Subcutaneous abdominal adipose tissue (tissue), 5 donors: ENCODE data around the gene SNAI1.

Experiments
- H3K27ac ChIP-seq: one replicate; pipeline ENCODE4 v1.7.0; 2013; ENCODE audit warnings: low read depth, mild to moderate bottlenecking, inconsistent platforms, low read length, moderate library complexity
- H3K27me3 ChIP-seq, 5 donors: one replicate each; pipeline ENCODE4 v1.7.0; 2013; ENCODE audit warnings: low read length in 5 of 5, inconsistent platforms in 1 of 5; ENCODE audit not compliant: control insufficient read depth in 5 of 5, insufficient read depth in 4 of 5
- H3K36me3 ChIP-seq, 5 donors: one replicate each; pipeline ENCODE4 v1.7.0; 2013; ENCODE audit warnings: low read length in 5 of 5; ENCODE audit not compliant: control insufficient read depth in 5 of 5, insufficient read depth in 5 of 5
- H3K4me1 ChIP-seq, 5 donors: one replicate each; pipeline ENCODE4 v1.7.0; 2013; ENCODE audit warnings: low read length in 5 of 5, mild to moderate bottlenecking in 3 of 5, moderate library complexity in 1 of 5; ENCODE audit not compliant: control insufficient read depth in 5 of 5, insufficient read depth in 5 of 5
- H3K4me3 ChIP-seq, 5 donors: one replicate each; pipeline ENCODE4 v1.7.0; 2013; ENCODE audit warnings: low read length in 5 of 5, low read depth in 1 of 5
- H3K9ac ChIP-seq, 5 donors: one replicate each; pipeline ENCODE4 v1.7.0; 2013; ENCODE audit warnings: low read length in 5 of 5, mild to moderate bottlenecking in 4 of 5, moderate library complexity in 3 of 5
- H3K9me3 ChIP-seq, 5 donors: one replicate each; pipeline ENCODE4 v1.7.0; 2013; ENCODE audit warnings: low read length in 5 of 5; ENCODE audit not compliant: control insufficient read depth in 5 of 5
- donor health status: healthy.
- donor health status: healthy.
- donor health status: healthy.
- donor health status: healthy.
- donor health status: healthy.

Gene SNAI1

DNA sequence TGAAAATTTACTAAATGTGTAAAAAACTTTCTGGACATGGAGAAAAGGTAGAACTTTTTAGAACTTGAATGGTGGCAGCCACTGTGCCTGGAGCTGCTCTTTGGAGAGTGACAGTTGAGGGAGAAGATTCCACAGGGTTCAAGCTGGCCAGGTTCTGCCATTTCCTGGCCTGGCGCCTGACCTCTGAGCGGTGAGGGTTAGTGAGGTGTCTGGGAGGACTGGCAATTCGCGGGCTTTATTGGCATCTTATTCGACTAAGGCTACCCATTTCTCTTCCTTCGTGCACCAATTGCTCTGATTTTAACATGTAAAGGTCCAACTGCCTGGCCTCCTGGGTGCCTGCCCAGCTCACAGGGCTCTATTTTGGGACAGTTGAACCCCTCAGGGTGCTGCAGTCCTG is 2.4 kb downstream of the SNAI1 start:
- H3K4me3 ChIP-seq, result peak overlapping the region in 4 of 5 donors; percentile 42 to 86 (median 70)
- peaks cover 0 to 18% (median 0%) of the 10 kb centered on the region in 5 donors for H3K27me3 ChIP-seq
- H3K36me3 ChIP-seq, result peaks cover 0 to 16% (median 0%) of the 10 kb centered on the region in 5 donors
- peak overlapping the region in 3 of 5 donors; percentile 11 to 89 (median 21) for H3K9ac ChIP-seq
- peaks cover 11 to 92% (median 56%) of the 10 kb centered on the region in 5 donors for H3K4me1 ChIP-seq
- no peaks in the 10 kb centered on the region for H3K9me3 ChIP-seq
- peak overlapping the region; percentile 78 for H3K27ac ChIP-seq

DNA sequence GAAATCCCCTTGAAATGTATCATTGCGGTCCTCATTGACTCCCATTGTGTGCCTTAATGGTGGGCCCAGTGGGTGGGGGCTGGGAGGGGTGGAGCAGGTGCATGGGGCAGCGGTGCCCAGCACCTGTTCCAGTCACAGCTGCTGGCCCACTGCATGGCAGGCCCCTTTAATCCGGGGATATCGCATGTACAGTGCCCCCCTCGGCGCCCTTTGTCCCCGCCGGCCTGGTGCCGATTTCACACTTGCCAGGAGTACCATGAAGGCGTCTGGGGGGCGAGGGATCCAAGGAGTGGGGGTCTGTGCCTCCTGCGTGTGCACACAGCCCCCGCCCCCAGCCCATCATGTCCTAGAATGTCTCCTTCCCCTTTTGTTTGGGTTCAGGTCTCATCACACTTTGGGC is 2.8 kb downstream of the SNAI1 start:
- H3K4me1 ChIP-seq, result peaks cover 11 to 96% (median 61%) of the 10 kb centered on the region in 5 donors
- peaks cover 0 to 16% (median 0%) of the 10 kb centered on the region in 5 donors for H3K36me3 ChIP-seq
- H3K9me3 ChIP-seq, result no peaks in the 10 kb centered on the region
- H3K27me3 ChIP-seq, result peaks cover 0 to 22% (median 0%) of the 10 kb centered on the region in 5 donors
- peak overlapping the region in 4 of 5 donors; percentile 42 to 86 (median 70) for H3K4me3 ChIP-seq
- peak overlapping the region; percentile 78 for H3K27ac ChIP-seq
- peak overlapping the region in 1 of 5 donors; percentile 89 for H3K9ac ChIP-seq

DNA sequence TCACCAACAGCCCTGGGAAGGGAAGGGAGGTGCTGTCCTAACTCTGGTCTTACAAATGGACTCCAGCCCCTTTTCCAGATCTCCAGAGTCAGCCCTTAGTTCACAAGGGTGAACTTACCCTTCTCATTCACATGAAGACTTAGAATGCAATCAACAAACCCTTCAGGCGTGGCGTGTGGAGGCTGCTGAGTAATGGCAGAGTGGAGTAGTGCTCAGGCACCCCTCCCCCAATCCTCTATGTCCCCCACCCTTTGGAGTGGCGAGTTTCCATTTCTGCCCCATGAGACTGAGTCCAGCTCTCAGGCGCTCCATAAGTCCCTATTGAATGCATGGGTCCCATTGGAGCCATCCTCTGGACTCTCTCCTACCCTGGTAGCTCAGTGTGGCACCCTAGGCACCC is 3.3 kb downstream of the SNAI1 start:
- Histone ChIP-seq H3K9me3 (no peaks in the 10 kb centered on the region), H3K36me3 (peaks cover 0 to 16% (median 0%) of the 10 kb centered on the region in 5 donors), H3K27me3 (peaks cover 0 to 23% (median 0%) of the 10 kb centered on the region in 5 donors), H3K4me3 (peak overlapping the region in 3 of 5 donors; percentile 68 to 86 (median 73)), H3K4me1 (peaks cover 11 to 96% (median 62%) of the 10 kb centered on the region in 5 donors), H3K9ac (peak overlapping the region in 2 of 5 donors; percentile 35 to 44), H3K27ac (peak overlapping the region; percentile 78)

DNA sequence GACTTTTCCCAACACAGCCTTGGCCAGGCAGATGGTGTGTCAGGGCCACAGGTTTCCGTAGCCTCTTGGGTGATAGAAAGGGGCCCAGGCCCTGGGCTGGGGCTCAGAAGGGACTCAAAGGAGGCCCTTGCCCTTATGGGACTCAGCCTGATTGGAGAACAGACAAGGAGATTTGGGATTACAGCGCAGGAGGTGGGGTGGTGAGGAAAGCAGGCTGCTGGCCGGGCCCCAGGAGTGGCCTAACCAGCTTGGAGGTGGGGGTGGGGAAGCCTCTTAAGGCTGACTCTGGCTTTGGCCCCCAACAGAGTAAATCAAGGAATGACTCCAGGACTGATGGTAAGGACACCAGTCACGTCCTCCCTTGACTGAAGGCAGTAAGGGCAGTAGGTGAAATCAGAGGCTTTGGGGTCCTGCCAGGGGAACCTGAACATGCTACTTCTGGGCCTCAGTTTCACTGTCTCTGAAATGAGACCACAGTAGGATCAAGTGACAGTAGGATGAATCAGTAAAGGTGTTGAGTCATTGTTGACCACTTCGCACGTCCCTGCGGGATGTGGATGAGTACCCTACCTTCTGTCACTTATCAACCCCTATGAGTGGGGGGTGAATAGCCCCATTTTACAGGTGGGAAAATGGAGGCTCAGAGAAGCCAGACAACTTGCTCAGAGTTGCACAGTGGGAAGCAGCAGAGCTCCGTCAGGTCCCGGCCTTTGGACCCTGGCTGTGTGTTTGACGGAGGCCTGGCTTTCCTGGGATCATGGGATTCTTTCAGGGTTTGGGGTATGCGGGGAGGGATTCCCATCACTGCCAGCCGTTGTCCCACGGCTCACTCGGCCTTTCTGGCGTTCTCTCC is 4.5 kb downstream of the SNAI1 start:
- H3K9ac ChIP-seq, result peak overlapping the region in 2 of 5 donors; percentile 20 to 43
- peaks cover 11 to 86% (median 57%) of the 10 kb centered on the region in 5 donors for H3K4me1 ChIP-seq
- peaks cover 0 to 16% (median 0%) of the 10 kb centered on the region in 5 donors for H3K36me3 ChIP-seq
- peak overlapping the region; percentile 79 for H3K27ac ChIP-seq
- no peaks in the 10 kb centered on the region for H3K9me3 ChIP-seq
- peaks cover 0 to 23% (median 0%) of the 10 kb centered on the region in 5 donors for H3K27me3 ChIP-seq
- H3K4me3 ChIP-seq, result peak overlapping the region in 1 of 5 donors; percentile 10

DNA sequence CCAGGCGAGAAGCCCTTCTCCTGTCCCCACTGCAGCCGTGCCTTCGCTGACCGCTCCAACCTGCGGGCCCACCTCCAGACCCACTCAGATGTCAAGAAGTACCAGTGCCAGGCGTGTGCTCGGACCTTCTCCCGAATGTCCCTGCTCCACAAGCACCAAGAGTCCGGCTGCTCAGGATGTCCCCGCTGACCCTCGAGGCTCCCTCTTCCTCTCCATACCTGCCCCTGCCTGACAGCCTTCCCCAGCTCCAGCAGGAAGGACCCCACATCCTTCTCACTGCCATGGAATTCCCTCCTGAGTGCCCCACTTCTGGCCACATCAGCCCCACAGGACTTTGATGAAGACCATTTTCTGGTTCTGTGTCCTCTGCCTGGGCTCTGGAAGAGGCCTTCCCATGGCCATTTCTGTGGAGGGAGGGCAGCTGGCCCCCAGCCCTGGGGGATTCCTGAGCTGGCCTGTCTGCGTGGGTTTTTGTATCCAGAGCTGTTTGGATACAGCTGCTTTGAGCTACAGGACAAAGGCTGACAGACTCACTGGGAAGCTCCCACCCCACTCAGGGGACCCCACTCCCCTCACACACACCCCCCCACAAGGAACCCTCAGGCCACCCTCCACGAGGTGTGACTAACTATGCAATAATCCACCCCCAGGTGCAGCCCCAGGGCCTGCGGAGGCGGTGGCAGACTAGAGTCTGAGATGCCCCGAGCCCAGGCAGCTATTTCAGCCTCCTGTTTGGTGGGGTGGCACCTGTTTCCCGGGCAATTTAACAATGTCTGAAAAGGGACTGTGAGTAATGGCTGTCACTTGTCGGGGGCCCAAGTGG is 5.3 kb downstream of the SNAI1 start:
- H3K27ac ChIP-seq, result peak overlapping the region; percentile 79

DNA sequence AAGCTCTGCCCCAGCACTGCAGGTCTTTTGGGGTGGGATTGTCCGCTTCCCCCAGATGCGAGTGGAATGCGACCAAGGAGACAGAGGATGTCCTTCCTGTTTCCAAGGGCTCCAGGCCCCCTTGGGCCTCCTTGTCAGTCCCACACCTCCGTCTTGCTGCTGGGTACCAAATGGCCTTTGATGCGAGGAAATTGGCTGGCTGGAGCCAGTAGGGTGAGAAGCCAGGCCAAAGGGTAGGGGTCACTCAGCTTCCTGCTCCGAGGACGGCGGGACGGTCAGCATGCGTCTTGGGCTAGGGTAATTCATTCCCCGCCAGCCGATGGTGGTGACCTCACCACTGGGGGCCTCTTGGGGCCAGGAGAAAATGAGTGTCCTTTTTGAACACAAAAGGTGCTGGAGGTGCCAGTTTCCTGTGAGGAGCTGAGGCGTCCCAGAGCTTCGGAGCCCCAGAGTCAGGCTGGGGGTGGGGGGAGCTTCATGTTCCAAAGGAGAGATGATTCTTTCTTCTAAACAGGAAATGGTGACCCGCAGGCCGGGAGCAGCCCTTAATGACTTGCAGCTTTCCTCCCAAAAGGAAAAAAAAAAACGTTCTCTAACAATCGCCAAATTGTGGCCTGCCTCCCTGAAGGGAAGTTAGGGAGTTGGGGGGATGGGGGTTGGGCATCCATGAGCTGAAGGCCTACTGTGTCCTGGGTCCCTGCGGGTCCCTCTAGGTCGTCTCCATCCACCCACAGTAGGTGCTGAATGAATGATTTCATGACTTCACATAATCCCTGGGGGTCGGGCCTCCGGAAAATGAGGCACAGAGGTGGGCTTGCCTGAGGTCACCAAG is 6.7 kb downstream of the SNAI1 start:
- no peaks in the 10 kb centered on the region for H3K9me3 ChIP-seq
- H3K9ac ChIP-seq, result peak overlapping the region in 3 of 5 donors; percentile 20 to 56 (median 20)
- H3K27me3 ChIP-seq, result peaks cover 0 to 21% (median 0%) of the 10 kb centered on the region in 5 donors
- peak overlapping the region in 3 of 5 donors; percentile 14 to 35 (median 27) for H3K4me3 ChIP-seq
- H3K4me1 ChIP-seq, result peaks cover 11 to 80% (median 48%) of the 10 kb centered on the region in 5 donors
- peak overlapping the region; percentile 79 for H3K27ac ChIP-seq
- H3K36me3 ChIP-seq, result peaks cover 0 to 16% (median 0%) of the 10 kb centered on the region in 5 donors

More for the DNA sequence above, 5.3 kb downstream of the SNAI1 start:
- Histone ChIP-seq H3K4me1 (peaks cover 11 to 81% (median 51%) of the 10 kb centered on the region in 5 donors), H3K4me3 (no peak overlapping the region), H3K9me3 (no peaks in the 10 kb centered on the region), H3K36me3 (peaks cover 0 to 16% (median 0%) of the 10 kb centered on the region in 5 donors), H3K27me3 (peaks cover 0 to 21% (median 0%) of the 10 kb centered on the region in 5 donors), H3K9ac (no peak overlapping the region)

DNA sequence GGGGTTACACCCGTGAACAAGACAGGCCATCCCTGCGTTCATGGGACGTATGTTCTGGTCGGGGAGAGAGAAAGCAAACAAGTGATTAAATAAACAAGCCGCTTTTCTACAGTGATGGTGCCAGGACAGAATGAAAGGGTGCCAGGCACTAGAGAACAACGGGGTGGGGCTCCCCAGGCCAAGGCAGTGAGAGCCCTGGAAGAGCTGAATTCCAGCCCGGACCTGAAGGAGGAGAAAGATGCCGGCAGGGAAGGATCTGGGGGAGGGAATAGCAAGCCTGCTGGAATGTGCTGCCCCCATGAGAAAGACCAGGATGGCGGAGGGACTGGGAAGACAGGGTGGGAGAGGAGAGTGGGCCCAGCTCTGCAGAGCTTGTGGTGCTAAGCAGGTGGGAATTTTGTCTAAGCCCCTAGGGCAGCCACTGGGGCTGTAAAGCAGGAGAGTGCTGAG is 7.5 kb downstream of the SNAI1 start:
- peak overlapping the region in 4 of 5 donors; percentile 20 to 45 (median 28) for H3K9ac ChIP-seq
- peak overlapping the region; percentile 79 for H3K27ac ChIP-seq
- H3K9me3 ChIP-seq, result no peaks in the 10 kb centered on the region
- peaks cover 0 to 16% (median 0%) of the 10 kb centered on the region in 5 donors for H3K36me3 ChIP-seq
- H3K4me3 ChIP-seq, result no peak overlapping the region
- H3K4me1 ChIP-seq, result peaks cover 11 to 75% (median 41%) of the 10 kb centered on the region in 5 donors
- H3K27me3 ChIP-seq, result peaks cover 0 to 21% (median 0%) of the 10 kb centered on the region in 5 donors

DNA sequence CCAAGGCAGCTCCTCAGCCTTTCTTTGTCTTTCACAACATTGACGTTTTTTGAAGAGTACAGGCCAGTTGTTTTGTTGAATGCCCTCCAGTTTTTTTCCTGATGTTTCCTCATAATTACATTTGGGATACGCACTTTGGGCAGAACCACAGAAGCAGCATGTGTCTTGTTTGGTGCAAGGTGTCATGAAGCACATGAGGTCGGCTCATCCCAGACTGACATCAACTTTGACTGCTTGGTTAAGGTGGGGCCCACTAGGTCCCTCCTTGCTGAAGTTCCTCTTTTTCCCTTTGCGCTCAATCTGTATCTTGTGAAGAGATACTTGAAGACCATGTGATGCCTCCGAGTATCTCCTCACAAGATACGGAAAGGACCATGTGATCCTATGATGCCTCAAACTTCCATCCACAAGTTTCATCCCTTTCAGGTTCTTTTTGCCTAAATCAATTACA is 10.5 kb downstream of the SNAI1 start:
- Histone ChIP-seq H3K27me3 (peaks cover 0 to 18% (median 0%) of the 10 kb centered on the region in 5 donors), H3K4me3 (no peak overlapping the region), H3K36me3 (peaks cover 0 to 2% (median 0%) of the 10 kb centered on the region in 5 donors), H3K27ac (peak overlapping the region; percentile 27), H3K9me3 (no peaks in the 10 kb centered on the region), H3K4me1 (peaks cover 6 to 44% (median 31%) of the 10 kb centered on the region in 5 donors), H3K9ac (no peak overlapping the region)

DNA sequence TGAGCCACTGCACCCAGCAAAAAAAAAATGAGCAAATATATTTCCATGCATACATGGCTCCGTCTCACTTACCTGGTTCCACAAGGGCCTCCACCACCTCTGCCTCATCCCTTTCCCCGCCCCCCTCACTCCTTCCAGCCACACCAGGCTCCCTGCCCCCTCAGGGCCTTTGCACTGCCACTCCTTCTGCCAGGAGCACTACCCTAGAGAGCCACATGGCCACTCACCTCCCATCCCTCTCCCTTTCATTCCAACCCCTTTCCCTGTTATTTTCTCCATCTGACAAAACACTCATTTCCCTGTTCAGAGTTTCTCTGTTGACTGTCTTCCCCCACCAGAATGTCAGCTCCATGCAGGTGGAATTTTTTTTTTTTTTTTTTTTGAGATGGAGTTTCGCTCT is 12.8 kb downstream of the SNAI1 start:
- Histone ChIP-seq H3K36me3 (no peaks in the 10 kb centered on the region), H3K4me1 (peaks cover 0 to 22% (median 13%) of the 10 kb centered on the region in 5 donors), H3K27me3 (peaks cover 0 to under 1% (median 0%) of the 10 kb centered on the region in 5 donors), H3K27ac (no peak overlapping the region), H3K9me3 (no peaks in the 10 kb centered on the region), H3K4me3 (no peak overlapping the region), H3K9ac (no peak overlapping the region)
